ACC112 (cell line): ENCODE measurements around the gene GRID1.

Experiments used
- H2AFZ ChIP-seq: fragments of 200-600 bp; sonication (generic); one replicate; pipeline ENCODE4 v1.6.0; 2017; ENCODE audit warnings: antibody characterized with exemption, low read length; ENCODE audit not compliant: unreplicated experiment
- H3K27ac ChIP-seq: fragments of 200-600 bp; sonication (generic); 2 replicates; pipeline ENCODE4 v1.5.1; 2014; ENCODE audit warnings: low read depth, mild to moderate bottlenecking, antibody characterized with exemption, low read length, moderate library complexity
- H3K27me3 ChIP-seq: fragments of 200-600 bp; sonication (generic); 2 replicates; pipeline ENCODE4 v1.6.1; 2014; ENCODE audit warnings: mild to moderate bottlenecking, antibody characterized with exemption, low read length, moderate library complexity, mixed read lengths; ENCODE audit not compliant: insufficient read depth
- H3K36me3 ChIP-seq: fragments of 200-600 bp; sonication (generic); 2 replicates; pipeline ENCODE4 v1.6.1; 2016; ENCODE audit warnings: mild to moderate bottlenecking, antibody characterized with exemption, low read length, moderate library complexity, mixed read lengths; ENCODE audit not compliant: insufficient read depth
- H3K4me1 ChIP-seq: fragments of 200-600 bp; sonication (generic); one replicate; pipeline ENCODE4 v1.6.1; 2016; ENCODE audit warnings: low read length, mixed read lengths; ENCODE audit not compliant: insufficient read depth, unreplicated experiment, control insufficient read depth
- H3K4me3 ChIP-seq: fragments of 200-600 bp; sonication (generic); 2 replicates; pipeline ENCODE4 v1.5.1; 2014; ENCODE audit warnings: mild to moderate bottlenecking, low read depth, low read length
- H3K79me2 ChIP-seq: fragments of 200-600 bp; sonication (generic); one replicate; pipeline ENCODE4 v1.6.0; 2016; ENCODE audit warnings: low read length; ENCODE audit not compliant: control insufficient read depth, unreplicated experiment, insufficient read depth

Gene GRID1

DNA sequence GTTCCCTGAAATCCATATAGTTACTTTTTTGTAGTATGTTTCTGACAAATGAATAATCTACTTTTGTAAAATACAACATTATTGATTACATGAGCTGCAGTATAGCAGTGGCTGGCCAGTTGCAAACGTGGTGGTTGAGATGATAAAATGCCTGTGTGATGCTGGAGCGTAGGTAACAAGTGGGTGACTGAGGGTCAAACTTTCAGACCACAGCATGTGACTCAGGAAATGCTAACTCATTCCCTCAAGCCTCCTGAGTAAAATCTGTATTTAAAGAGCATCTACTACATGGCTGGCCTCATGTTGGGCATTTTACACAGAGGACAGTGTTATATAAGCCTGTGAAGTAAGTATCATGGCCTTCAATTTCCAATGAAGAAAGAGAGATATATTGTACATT is 585.2 kb downstream of the GRID1 start:
- Histone ChIP-seq H3K79me2 (no peaks in the 10 kb centered on the region), H2AFZ (no peak overlapping the region), H3K27me3 (no peaks in the 10 kb centered on the region), H3K4me3 (no peak overlapping the region), H3K36me3 (no peaks in the 10 kb centered on the region), H3K27ac (no peak overlapping the region), H3K4me1 (no peaks in the 10 kb centered on the region)

DNA sequence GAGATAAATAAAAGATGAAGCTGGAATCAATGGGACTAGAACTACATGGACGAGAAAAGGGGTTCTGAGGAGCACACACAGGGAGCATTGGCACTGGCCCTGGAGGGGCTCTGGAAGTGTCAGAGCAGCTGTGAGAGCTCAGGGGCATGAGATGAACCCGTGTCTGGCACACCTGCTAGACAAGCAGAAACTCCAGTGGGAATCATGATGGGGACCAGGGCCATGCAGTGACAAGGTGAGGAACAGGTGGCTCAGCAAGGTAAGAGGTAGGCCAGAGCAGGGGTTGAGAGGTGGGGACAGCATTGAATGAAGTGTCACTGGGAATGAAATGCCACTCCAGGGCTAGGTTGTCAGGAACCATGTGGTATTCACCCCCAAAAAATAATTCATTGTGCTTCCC is 588.5 kb downstream of the GRID1 start:
- Histone ChIP-seq H2AFZ (no peak overlapping the region), H3K27me3 (no peaks in the 10 kb centered on the region), H3K79me2 (no peaks in the 10 kb centered on the region), H3K36me3 (no peaks in the 10 kb centered on the region), H3K4me3 (no peak overlapping the region), H3K27ac (no peak overlapping the region), H3K4me1 (no peaks in the 10 kb centered on the region)

DNA sequence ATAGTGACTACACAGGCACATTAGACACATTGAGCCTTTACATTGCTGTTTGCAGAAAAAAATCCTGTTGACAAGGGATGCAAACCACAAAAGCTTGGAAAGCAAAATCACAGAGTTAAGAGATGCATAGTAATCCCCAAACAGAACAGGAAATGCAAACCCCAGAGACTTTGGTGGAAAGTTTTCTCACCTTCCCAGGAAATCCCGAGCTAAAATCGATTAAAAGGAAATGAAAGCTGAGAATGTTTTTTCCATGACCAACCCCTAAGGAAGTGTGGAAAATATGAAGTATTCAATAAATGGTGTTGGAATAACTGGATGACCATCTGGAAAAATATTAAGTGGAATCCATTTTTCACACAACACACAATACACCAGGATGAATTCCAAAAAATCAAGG is 598.7 kb downstream of the GRID1 start:
- H3K27ac ChIP-seq = no peak overlapping the region
- no peaks in the 10 kb centered on the region for H3K27me3 ChIP-seq
- H2AFZ ChIP-seq = no peak overlapping the region

DNA sequence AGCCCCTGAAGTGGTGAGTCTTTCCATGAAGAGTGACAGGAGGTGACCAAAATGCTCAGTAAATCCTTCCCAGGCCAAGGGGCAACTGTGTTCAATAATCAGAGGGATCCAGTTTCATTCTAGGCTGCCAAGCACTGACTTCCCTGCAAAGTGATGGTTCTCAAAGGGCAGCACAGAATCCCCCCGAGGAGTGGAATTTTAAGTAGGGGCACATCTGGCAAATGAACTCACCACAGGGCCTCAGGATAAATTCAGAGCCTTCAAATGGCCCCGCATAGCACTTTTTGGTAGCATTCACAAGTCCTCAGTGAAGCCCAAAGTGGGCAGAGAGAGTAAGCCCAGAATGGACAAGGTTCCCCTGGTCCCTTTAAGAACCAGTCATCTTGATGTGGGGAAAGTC is 602.5 kb downstream of the GRID1 start:
- H3K4me3 ChIP-seq = no peak overlapping the region
- no peaks in the 10 kb centered on the region for H3K27me3 ChIP-seq
- no peaks in the 10 kb centered on the region for H3K79me2 ChIP-seq
- H2AFZ ChIP-seq = no peak overlapping the region
- H3K36me3 ChIP-seq = no peaks in the 10 kb centered on the region
- no peak overlapping the region for H3K27ac ChIP-seq
- H3K4me1 ChIP-seq = no peaks in the 10 kb centered on the region

More for the DNA sequence above, 598.7 kb downstream of the GRID1 start:
- Histone ChIP-seq H3K36me3 (no peaks in the 10 kb centered on the region), H3K4me3 (no peak overlapping the region), H3K4me1 (no peaks in the 10 kb centered on the region), H3K79me2 (no peaks in the 10 kb centered on the region)

DNA sequence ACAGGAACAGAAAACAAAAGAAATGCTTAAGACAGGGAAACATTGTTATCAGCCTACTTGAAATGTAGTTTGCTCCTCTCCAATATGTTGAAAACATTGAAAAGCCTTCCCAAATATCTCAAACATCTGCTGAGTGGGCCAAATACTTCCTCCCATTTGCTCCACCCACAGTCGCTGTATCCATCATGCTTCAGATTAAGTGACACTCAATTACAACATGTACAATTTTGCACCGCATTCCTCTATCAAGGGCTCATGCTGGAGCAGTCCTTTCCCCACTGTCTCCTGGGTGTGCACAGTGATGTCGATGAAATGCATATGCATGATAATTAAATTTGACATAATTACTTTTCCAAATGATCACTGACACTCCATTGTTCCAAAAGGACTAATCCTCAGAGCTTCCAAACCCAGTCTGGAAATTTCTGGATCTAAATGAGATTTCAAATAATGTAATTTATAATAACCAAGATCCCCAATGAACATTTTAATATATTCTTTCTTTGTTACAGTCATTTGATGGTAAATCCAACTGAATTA is 604.6 kb downstream of the GRID1 start:
- H3K4me3 ChIP-seq = no peak overlapping the region
- H3K79me2 ChIP-seq = no peaks in the 10 kb centered on the region
- no peaks in the 10 kb centered on the region for H3K4me1 ChIP-seq
- no peaks in the 10 kb centered on the region for H3K36me3 ChIP-seq
- H2AFZ ChIP-seq = no peak overlapping the region
- no peak overlapping the region for H3K27ac ChIP-seq
- H3K27me3 ChIP-seq = no peaks in the 10 kb centered on the region

DNA sequence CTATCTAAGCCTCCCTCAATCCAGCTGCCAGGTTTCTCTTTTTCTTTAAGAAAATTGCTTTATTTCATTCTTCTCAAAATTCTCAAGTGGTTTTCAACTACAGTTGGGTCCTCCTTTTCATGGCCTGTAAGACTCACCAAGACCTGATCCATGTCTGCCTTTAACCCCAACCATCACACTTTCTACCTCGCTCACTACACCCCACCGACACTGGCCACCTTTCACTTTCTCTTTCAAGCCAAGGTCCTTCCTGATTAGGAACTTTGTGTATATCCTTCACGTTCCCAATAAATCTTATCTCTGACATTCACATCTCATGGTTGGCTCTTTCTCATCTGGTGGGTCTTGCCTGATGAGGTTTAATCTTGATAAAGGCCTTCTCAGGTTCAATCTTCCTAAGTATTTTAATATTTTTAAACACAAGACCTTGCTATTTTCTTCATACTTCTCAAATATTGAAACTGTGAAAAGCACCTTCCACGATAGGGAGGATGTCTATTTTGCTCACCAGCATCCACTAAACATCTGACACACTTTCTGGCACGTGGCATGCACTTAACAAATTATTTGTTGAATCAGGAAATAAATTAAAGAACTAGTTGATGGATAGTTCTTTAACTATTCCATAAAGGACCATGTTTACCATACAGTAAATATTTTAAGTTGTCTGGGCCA is 624.8 kb downstream of the GRID1 start:
- no peak overlapping the region for H3K4me3 ChIP-seq
- H3K4me1 ChIP-seq = no peaks in the 10 kb centered on the region
- H3K27me3 ChIP-seq = no peaks in the 10 kb centered on the region
- no peaks in the 10 kb centered on the region for H3K36me3 ChIP-seq
- H3K79me2 ChIP-seq = no peaks in the 10 kb centered on the region
- H2AFZ ChIP-seq = no peak overlapping the region
- H3K27ac ChIP-seq = no peak overlapping the region

DNA sequence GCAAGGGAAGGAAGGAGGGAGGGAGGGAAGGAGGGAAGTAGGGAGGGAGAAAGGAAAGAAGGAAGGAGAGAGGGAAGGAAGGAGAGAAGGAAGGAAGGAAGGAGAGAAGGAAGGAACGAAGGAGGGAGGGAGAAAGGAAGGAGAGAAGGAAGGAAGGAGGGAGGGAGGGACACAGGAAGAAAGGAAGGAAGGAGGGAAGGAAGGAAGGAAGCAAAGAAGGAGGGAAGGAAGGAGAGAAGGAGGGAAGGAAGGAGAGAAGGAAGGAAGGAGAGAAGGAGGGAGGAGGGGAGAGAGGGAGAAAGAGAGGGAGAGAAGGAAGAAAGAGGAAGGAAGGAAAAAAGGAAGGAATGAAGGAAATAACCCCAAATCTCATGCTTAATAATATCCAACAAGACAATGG is 630.6 kb downstream of the GRID1 start:
- Histone ChIP-seq H3K79me2 (no peaks in the 10 kb centered on the region), H3K4me3 (no peak overlapping the region), H2AFZ (no peak overlapping the region), H3K27me3 (no peaks in the 10 kb centered on the region), H3K36me3 (no peaks in the 10 kb centered on the region), H3K4me1 (no peaks in the 10 kb centered on the region), H3K27ac (no peak overlapping the region)

DNA sequence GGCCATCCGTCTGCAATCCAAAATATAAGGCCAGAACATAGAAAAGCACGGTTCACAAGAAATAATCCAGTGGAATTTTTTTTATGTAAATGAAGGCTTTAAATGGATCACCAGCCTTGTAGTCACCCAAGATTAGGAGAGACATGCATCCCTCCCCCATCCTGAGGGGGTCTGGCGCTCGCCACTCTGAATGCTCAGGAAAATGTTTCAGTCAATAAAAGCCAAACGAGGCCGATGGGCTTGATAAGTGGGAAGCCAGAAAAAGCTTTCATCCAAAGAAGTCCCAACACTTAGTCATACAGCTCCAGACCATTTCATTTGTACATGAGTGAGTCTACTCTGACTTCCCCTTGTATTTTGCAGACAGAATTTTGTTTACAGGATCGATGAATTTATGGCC is 631.8 kb downstream of the GRID1 start:
- no peak overlapping the region for H3K4me3 ChIP-seq
- no peaks in the 10 kb centered on the region for H3K4me1 ChIP-seq
- no peaks in the 10 kb centered on the region for H3K36me3 ChIP-seq
- no peaks in the 10 kb centered on the region for H3K79me2 ChIP-seq
- no peaks in the 10 kb centered on the region for H3K27me3 ChIP-seq
- H2AFZ ChIP-seq = no peak overlapping the region
- no peak overlapping the region for H3K27ac ChIP-seq

DNA sequence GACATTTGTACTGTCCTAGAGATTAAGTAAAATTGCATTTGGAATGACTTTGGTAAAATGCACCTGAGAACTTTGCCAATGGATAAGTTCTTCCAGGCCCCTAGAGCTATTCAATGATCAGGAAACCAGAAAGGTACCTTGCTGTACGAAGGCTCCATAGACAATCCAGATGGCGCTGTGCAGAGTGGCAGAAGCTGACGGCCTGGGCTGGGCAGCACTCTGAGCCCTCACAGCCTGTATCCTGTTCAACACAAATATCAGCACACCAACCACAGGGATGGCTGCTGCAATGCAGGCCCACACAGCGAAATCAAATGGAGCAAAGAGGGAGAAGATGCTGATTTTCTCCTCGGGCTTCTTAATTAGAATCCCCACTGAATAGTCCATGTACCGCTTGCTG is 642.4 kb downstream of the GRID1 start:
- no peak overlapping the region for H2AFZ ChIP-seq
- H3K36me3 ChIP-seq = no peaks in the 10 kb centered on the region
- no peaks in the 10 kb centered on the region for H3K27me3 ChIP-seq
- no peaks in the 10 kb centered on the region for H3K4me1 ChIP-seq
- H3K79me2 ChIP-seq = no peaks in the 10 kb centered on the region
- no peak overlapping the region for H3K27ac ChIP-seq
- no peak overlapping the region for H3K4me3 ChIP-seq

DNA sequence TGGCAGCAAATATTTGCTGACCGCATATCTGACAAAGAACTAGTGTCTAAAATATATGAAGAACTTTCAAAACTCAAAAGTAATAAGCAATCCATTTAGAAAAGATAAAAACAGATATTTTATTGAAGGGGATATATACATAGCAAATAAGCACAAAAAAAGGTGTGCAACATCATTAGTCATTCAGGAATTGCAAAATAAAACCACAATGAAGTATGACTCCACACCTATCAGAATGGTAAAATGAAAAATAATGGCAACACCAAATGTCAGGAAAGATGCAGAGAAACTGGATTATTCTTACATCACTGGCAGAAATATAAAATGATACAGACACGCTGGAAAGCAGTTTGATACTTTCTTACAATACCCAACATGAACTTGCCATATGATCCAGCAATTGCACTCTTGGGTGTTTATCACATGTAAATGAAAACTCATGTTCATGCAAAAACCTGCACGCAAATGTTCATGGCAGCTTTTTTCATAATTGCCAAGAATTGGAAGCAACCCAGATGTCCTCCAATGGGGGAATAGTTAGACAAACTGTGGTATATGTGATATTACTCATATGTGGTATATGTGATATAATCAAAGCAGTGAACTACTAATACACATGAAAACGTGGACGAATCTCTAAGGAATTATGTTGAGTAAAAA is 645.5 kb downstream of the GRID1 start:
- no peaks in the 10 kb centered on the region for H3K36me3 ChIP-seq
- H3K79me2 ChIP-seq = no peaks in the 10 kb centered on the region
- no peak overlapping the region for H2AFZ ChIP-seq
- H3K27ac ChIP-seq = no peak overlapping the region
- no peaks in the 10 kb centered on the region for H3K4me1 ChIP-seq
- H3K4me3 ChIP-seq = no peak overlapping the region
- no peaks in the 10 kb centered on the region for H3K27me3 ChIP-seq

DNA sequence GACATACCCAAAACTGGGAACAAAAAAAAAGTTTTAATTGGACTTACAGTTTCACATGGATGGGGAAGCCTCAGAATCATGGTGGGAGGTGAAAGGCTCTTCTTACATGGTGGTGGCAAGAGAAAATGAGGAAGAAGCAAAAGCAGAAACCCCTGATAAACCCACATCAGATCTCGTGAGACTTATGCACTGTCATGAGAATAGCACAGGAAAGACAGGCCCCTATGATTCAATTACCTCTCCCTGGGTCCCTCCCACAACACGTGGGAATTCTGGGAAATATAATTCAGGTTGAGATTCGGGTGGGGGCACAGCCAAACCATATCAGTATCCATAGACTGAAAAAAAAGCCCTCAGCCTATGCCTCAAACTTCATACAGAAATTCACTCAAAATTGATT is 647.2 kb downstream of the GRID1 start:
- Histone ChIP-seq H3K36me3 (no peaks in the 10 kb centered on the region), H3K4me1 (no peaks in the 10 kb centered on the region)

More for the DNA sequence above, 647.2 kb downstream of the GRID1 start:
- Histone ChIP-seq H3K79me2 (no peaks in the 10 kb centered on the region), H3K4me3 (no peak overlapping the region), H2AFZ (no peak overlapping the region), H3K27me3 (no peaks in the 10 kb centered on the region), H3K27ac (no peak overlapping the region)
